H9 (cell line): ENCODE results near the gene HOXC6. TPM values are rescaled to one million over a fixed set of nuclear protein-coding genes. Genes with fewer than 3 reads are reported as not detected.

Experiments
- DNase-seq: peaks from one replicate; pipeline ENCODE4 v3.0.0-alpha.2; 2017
- H2AFZ ChIP-seq: one replicate; pipeline ENCODE4 v1.6.1; 2013; ENCODE audit warnings: mild to moderate bottlenecking, low read length, control low read depth, moderate library complexity
- H2AK5ac ChIP-seq: 2 replicates; pipeline ENCODE4 v1.6.1; 2013; ENCODE audit warnings: low read length, control low read depth, mixed read lengths; ENCODE audit not compliant: insufficient read length
- H2BK120ac ChIP-seq: one replicate; pipeline ENCODE4 v1.6.1; 2013; ENCODE audit warnings: low read depth, mild to moderate bottlenecking, low read length, control low read depth, inconsistent platforms; ENCODE audit not compliant: poor library complexity, severe bottlenecking
- H2BK12ac ChIP-seq: 2 replicates; pipeline ENCODE4 v1.6.1; 2013; ENCODE audit warnings: low read length, control low read depth, mixed read lengths, low read depth; ENCODE audit not compliant: insufficient read length
- H2BK15ac ChIP-seq: 2 replicates; pipeline ENCODE4 v1.6.1; 2013; ENCODE audit warnings: low read depth, low read length, control low read depth
- H2BK20ac ChIP-seq: one replicate; pipeline ENCODE4 v1.6.1; 2013; ENCODE audit warnings: low read depth, mild to moderate bottlenecking, low read length, control low read depth, inconsistent platforms; ENCODE audit not compliant: poor library complexity, severe bottlenecking
- H2BK5ac ChIP-seq: 2 replicates; pipeline ENCODE4 v1.6.1; 2013; ENCODE audit warnings: low read length, control low read depth, mixed read lengths; ENCODE audit not compliant: insufficient read length
- H3K14ac ChIP-seq: 2 replicates; pipeline ENCODE4 v1.6.1; 2013; ENCODE audit warnings: low read length, control low read depth; ENCODE audit not compliant: insufficient read depth
- H3K18ac ChIP-seq: 2 replicates; pipeline ENCODE4 v1.6.1; 2013; ENCODE audit warnings: low read depth, mild to moderate bottlenecking, mixed read lengths, low read length, control low read depth; ENCODE audit not compliant: insufficient read length
- H3K23ac ChIP-seq: 2 replicates; pipeline ENCODE4 v1.6.1; 2013; ENCODE audit warnings: low read length, control low read depth, mixed read lengths, low read depth; ENCODE audit not compliant: insufficient read length
- H3K23me2 ChIP-seq: 2 replicates; pipeline ENCODE4 v1.6.1; 2013; ENCODE audit warnings: low read depth, mild to moderate bottlenecking, mixed read lengths, low read length, control low read depth; ENCODE audit not compliant: insufficient read length, poor library complexity, severe bottlenecking
- H3K27ac ChIP-seq: 2 replicates; pipeline ENCODE4 v1.5.1; 2013; ENCODE audit warnings: low read length, control low read depth, mixed read lengths, low read depth; ENCODE audit not compliant: insufficient read length
- H3K27me3 ChIP-seq: 2 replicates; pipeline ENCODE4 v1.6.1; 2013; ENCODE audit warnings: low read length, control low read depth, inconsistent platforms; ENCODE audit not compliant: insufficient read depth
- H3K4ac ChIP-seq: 2 replicates; pipeline ENCODE4 v1.6.1; 2013; ENCODE audit warnings: low read depth, mild to moderate bottlenecking, control low read depth, inconsistent platforms, low read length, moderate library complexity
- H3K4me1 ChIP-seq: 2 replicates; pipeline ENCODE4 v1.6.1; 2013; ENCODE audit warnings: low read length, control low read depth, inconsistent platforms; ENCODE audit not compliant: insufficient read depth
- H3K4me2 ChIP-seq: 2 replicates; pipeline ENCODE4 v1.6.1; 2013; ENCODE audit warnings: low read length, control low read depth, mixed read lengths; ENCODE audit not compliant: insufficient read length, insufficient read depth
- H3K56ac ChIP-seq: 2 replicates; pipeline ENCODE4 v1.6.1; 2013; ENCODE audit warnings: low read depth, mild to moderate bottlenecking, mixed read lengths, low read length, control low read depth; ENCODE audit not compliant: insufficient read length
- H3K79me1 ChIP-seq: 2 replicates; pipeline ENCODE4 v1.6.1; 2013; ENCODE audit warnings: low read depth, mild to moderate bottlenecking, moderate library complexity, low read length, control low read depth, inconsistent platforms; ENCODE audit not compliant: insufficient read depth, poor library complexity, severe bottlenecking
- H3K79me2 ChIP-seq: 2 replicates; pipeline ENCODE4 v1.6.1; 2013; ENCODE audit warnings: low read length, control low read depth, inconsistent platforms; ENCODE audit not compliant: insufficient read depth
- H3K9ac ChIP-seq: 2 replicates; pipeline ENCODE4 v1.6.1; 2013; ENCODE audit warnings: low read length, control low read depth, mixed read lengths; ENCODE audit not compliant: insufficient read length; ENCODE audit errors: extremely low read depth
- H3K9me3 ChIP-seq: one replicate; pipeline ENCODE4 v1.6.1; 2013; ENCODE audit warnings: low read depth, low read length, inconsistent platforms; ENCODE audit not compliant: control insufficient read depth
- H3T11ph ChIP-seq: one replicate; pipeline ENCODE4 v1.6.1; 2013; ENCODE audit warnings: mild to moderate bottlenecking, low read length, control low read depth, inconsistent platforms
- H4K20me1 ChIP-seq: one replicate; pipeline ENCODE4 v1.6.1; 2013; ENCODE audit not compliant: control insufficient read depth, insufficient read length, insufficient read depth
- H4K5ac ChIP-seq: 2 replicates; pipeline ENCODE4 v1.6.1; 2013; ENCODE audit warnings: low read depth, mild to moderate bottlenecking, mixed read lengths, low read length, control low read depth; ENCODE audit not compliant: insufficient read length
- H4K8ac ChIP-seq: replicated peaks from 2 replicates; pipeline ENCODE4 v1.6.1; 2013; ENCODE audit warnings: low read length, control low read depth, mixed read lengths, low read depth; ENCODE audit not compliant: insufficient read length
- H4K91ac ChIP-seq: 2 replicates; pipeline ENCODE4 v1.6.1; 2013; ENCODE audit warnings: low read depth, mild to moderate bottlenecking, moderate library complexity, mixed read lengths, low read length, control low read depth; ENCODE audit not compliant: insufficient read length
- H3K27ac Mint-ChIP-seq, 3 experiments: 2 replicates in 2 of 3; 3 replicates in 1 of 3; pipeline ENCODE4 v1.8.0; 2020 to 2021; ENCODE audit warnings: mixed read lengths in 3 of 3, mild to moderate bottlenecking in 1 of 3, moderate library complexity in 1 of 3
- H3K27me3 Mint-ChIP-seq: 2 replicates; pipeline ENCODE4 v1.8.0; 2021; ENCODE audit warnings: low read depth, mild to moderate bottlenecking, moderate library complexity, mixed read lengths
- H3K36me3 Mint-ChIP-seq, 3 experiments: 2 replicates in 2 of 3; 3 replicates in 1 of 3; pipeline ENCODE4 v1.8.0; 2020 to 2021; ENCODE audit warnings: low read depth in 3 of 3, mixed read lengths in 3 of 3; ENCODE audit not compliant: insufficient read depth in 1 of 3
- H3K4me1 Mint-ChIP-seq, 2 experiments: 2 replicates each; pipeline ENCODE4 v1.8.0; 2020; ENCODE audit warnings: mixed read lengths in 2 of 2
- H3K4me3 Mint-ChIP-seq, 2 experiments: 2 replicates in 1 of 2; 3 replicates in 1 of 2; pipeline ENCODE4 v1.8.0; 2020 to 2021; ENCODE audit warnings: mild to moderate bottlenecking in 2 of 2, mixed read lengths in 2 of 2, moderate library complexity in 1 of 2
- H3K9me3 Mint-ChIP-seq, 2 experiments: 2 replicates in 1 of 2; 3 replicates in 1 of 2; pipeline ENCODE4 v1.8.0; 2020; ENCODE audit warnings: mild to moderate bottlenecking in 2 of 2, mixed read lengths in 2 of 2, moderate library complexity in 1 of 2
- CTCF ChIP-seq: fragments of 200-600 bp; sonication (generic); conservative IDR thresholded peaks from 3 replicates; pipeline ENCODE4 v1.8.0; 2021; ENCODE audit warnings: antibody characterized with exemption, mild to moderate bottlenecking
- WGBS: extraction: QIAGEN DNeasy Blood & Tissue Kit; methylation state at CpG from one replicate; pipeline ENCODE4 v1.1.7; 2013; ENCODE audit warnings: missing lambda C conversion rate, low lambda C conversion rate, mixed read lengths; ENCODE audit not compliant: insufficient read length; ENCODE audit errors: extremely low coverage; 5-methylcytosine and 5-hydroxymethylcytosine counted together
- total RNA-seq: library from RNA; stranded (reverse); gene quantifications from 2 replicates; pipeline ENCODE4 v1.2.1, GENCODE V29; 2021

Gene HOXC6
- total RNA-seq, 1 experiment from 2014 or later, result not detected

- Histone ChIP-seq H2AK5ac (no peak overlapping the region), H2BK15ac (no peak overlapping the region), H3T11ph (no peak overlapping the region), H3K18ac (no peak overlapping the region), H3K23ac (no peak overlapping the region), H3K14ac (no peak overlapping the region), H3K9ac (no peak overlapping the region), H3K56ac (no peak overlapping the region), H3K23me2 (peaks cover 1% of the 10 kb centered on the region), H3K27ac (no peak overlapping the region), H3K4me1 (peaks cover 7% of the 10 kb centered on the region; the same call in 1 of the 2 replicates), H4K91ac (no peak overlapping the region), H4K8ac (no peak overlapping the region), H4K5ac (no peak overlapping the region), H3K79me1 (no peaks in the 10 kb centered on the region), H3K79me2 (no peaks in the 10 kb centered on the region), H2BK5ac (no peak overlapping the region), H3K9me3 (no peaks in the 10 kb centered on the region), H3K4ac (no peak overlapping the region), H3K4me2 (no peak overlapping the region), H2BK120ac (no peak overlapping the region), H2BK20ac (no peak overlapping the region), H3K27me3 (peaks cover 96% of the 10 kb centered on the region), H2BK12ac (no peak overlapping the region), H4K20me1 (no peaks in the 10 kb centered on the region), H2AFZ (no peak overlapping the region)
- no peak for TF ChIP-seq CTCF
- Mint-ChIP-seq H3K4me3 (no peak overlapping the region; a peak in 1 of 5 replicates), H3K4me1 (peaks cover 6 to 72% of the 10 kb centered on the region in 2 experiments), H3K36me3 (no peaks in the 10 kb centered on the region; a peak in 1 of 7 replicates), H3K27me3 (peaks cover 100% of the 10 kb centered on the region), H3K9me3 (peaks cover 0 to 5% of the 10 kb centered on the region in 2 experiments; a peak in 1 of 5 replicates), H3K27ac (no peak overlapping the region)
- no peak for DNase-seq
- WGBS, result no CpG with 5 or more reads among the region's 14 CpGs
These were observed 30.0 kb downstream of the HOXC6 start for GRCh38 chr12:54058128-54058768.
